ENCODE data around the gene CAMK2D.

- TF ChIP-seq CTCF (conservative IDR thresholded peaks at IDR 0.05 in 1 of 2, IDR thresholded peaks at IDR 0.05 in 1 of 2; ENCODE audit: low read depth in 1 of 2, low read length in 2 of 2) = no peak
- no peak for TF ChIP-seq EZH2 (IDR thresholded peaks at IDR 0.05; ENCODE audit: low read length, missing control alignments)
Observed at GRCh38 chr4:113711883-113712662, 49.5 kb downstream of the CAMK2D start.

All from fibroblast of lung (primary cell).